Measurements from ENCODE around the gene GPR31.
A peak's percentile ranks its signal among the peaks of the same experiment; 100 is the strongest.

GPR31 gene

GRCh38 chr6:167137081-167137480, 20.7 kb downstream of the GPR31 start:
- DNase-seq = no peak

- DNase-seq = no peak
Measured at GRCh38 chr6:167136376-167136775, 21.4 kb downstream of the GPR31 start.

DNA sequence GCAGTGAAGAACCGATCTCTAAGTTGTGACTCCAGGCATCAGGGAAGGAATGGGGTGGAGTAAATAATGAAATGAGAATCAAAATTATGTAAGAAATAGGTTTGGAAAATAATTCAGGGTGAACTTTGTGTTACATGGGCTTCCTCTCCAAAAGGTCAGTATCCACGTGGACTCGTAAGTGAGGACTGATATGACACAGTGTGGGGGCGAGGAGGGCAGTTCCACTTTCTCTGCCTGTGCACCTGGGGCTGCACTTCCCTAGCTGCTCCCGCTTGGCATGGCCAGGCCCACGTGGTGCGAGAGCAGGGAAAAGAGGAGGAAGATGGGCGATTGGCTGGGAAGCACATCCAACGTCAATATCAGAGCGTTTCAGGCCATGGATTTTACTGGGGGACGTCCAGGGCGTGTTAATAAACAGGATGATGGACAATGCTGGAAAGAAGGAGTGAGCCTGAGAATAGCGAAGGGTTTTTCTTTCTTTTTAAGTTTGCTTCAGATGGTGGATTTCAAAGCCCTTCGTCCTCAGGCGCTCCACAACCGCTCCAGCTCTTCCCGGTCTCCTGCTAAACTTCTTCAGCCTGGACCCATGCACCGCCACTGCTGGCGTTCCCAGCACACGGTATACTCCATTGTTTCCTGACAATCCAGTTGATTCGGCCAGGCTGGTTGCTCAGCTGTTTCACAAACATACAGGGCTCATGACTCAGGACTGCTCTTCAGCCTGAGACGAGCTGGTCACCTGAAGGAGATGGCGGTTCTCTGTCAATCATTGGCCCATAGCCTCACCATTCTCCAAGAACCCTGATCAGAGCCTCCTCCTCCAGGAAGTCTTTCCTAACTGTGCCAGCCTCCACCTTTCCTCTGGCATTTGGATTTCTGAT, 23.1 kb downstream of the GPR31 start:
- DNase-seq = no peak

DNA sequence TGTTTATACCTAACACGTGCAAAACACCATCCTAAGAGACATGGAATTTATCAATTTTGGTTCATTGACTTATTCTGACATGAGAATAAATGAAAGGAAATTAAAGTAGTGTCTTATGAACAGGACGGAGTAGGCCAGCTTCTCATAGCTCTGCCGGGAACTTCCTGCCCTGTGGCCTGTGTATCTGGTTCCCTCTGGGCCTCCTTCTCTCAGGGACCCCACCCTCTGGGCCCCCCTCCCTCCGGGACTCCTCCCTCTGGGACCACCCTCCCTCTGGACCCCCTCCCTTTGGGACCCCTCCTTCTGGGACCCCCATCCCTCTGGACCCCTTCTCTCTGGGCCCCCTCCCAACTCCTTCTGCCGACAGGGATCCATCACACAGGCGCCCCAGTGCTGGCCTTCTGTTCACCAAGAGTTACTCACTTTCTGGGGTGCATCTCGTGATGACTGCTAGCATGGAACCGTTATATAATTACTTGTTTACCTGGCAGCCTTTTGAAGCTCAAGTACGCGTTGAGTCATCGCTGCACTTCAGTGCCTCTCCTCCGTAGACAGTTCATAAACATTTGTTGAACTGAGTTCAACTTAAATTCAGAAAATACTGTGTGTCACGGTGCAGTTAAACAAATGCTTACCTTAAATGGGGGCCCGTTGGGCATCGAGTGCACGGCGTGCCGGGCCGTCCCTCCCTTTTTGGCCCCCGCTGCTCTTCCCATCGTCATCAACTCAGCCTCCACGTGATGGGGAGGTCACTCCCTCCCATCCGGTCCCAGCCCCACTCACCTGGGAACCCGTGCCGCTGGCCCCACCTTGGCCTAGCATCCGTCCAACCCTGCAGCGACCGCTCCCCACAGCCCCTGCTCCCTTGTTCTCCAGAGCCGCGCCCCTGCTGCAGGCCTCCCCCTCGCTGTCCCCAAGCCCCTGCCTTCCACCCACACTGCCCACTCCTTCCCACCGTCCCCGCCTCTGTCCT, 26.8 kb downstream of the GPR31 start:
- no peak for DNase-seq

DNA sequence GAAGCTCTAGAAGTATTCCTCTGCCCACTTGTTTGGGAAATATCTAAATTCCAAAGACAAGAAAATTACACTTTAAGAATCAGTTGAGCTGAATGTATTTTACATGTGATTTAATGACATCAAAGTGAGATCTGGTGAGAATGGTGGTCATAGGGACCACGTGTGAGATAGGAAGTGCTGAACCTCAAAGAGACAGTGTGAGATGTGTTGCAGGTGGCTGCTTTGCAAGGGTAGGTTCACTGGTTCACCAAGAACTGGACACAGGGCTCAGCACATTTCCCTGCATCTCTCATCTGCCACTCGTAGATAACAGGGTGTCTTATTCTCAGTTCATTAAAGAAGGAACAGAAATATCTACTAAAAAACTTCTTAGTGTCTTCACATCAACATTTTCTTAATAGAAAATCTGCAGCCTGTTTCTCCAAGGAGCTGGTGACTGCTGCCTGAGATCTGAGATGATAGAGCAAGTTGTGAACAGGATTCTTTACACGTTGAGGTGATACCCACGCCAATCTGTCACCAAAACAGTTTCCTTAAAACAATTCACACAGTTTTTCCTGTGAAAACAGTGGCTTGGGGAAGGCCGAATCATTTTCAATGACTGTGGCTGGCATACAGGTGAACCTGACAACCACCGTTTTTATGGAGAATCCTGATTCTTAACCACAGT, 27.6 kb downstream of the GPR31 start:
- DNase-seq = no peak

DNA sequence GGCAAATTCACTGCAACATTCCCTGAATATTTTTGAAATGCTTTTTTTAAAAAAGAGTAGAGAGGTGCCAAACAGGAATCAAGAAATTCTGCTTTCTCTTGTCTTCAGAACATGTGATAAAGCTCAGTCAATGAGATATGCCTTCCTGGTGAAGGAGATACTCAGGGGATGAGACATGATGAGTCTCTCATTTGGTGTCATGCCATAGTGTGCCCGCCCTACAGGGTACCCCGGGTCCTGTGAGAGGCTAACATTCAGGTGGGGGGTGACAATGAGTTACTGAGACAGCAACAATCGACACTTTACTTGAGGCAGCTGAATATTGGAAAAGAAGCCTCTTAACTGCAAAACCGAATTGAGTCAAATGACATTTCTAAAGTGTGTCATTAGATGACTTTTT, 28.2 kb downstream of the GPR31 start:
- no peak for DNase-seq

- DNase-seq = no peak
Measured at GRCh38 chr6:167129159-167129558, 28.6 kb downstream of the GPR31 start.

GRCh38 chr6:167127785-167128531, 29.8 kb downstream of the GPR31 start:
- no peak for DNase-seq

- DNase-seq = no peak
Measured at GRCh38 chr6:167125855-167126349, 31.9 kb downstream of the GPR31 start.

DNA sequence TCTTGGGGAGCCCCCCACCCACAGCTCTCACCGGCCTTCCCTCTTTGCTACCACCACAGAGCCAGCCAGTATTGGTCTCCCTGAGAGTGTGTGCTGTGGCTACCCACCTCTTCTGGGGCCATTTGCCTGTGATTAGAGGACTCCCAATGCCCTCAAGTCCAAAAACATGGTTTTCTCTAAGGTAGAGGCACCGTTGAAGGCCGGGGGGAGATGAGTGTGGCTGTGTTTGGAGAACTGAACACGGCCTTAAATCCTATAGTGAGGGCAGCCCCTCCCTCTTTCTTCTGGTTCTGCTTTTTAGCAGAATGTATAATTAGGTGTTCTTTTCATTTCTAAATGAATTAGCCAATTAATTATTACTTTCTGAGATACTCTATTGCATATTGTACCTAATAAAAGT, 32.4 kb downstream of the GPR31 start:
- no peak for DNase-seq

- DNase-seq = no peak
Measured at GRCh38 chr6:167124753-167125152, 33.0 kb downstream of the GPR31 start.

DNA sequence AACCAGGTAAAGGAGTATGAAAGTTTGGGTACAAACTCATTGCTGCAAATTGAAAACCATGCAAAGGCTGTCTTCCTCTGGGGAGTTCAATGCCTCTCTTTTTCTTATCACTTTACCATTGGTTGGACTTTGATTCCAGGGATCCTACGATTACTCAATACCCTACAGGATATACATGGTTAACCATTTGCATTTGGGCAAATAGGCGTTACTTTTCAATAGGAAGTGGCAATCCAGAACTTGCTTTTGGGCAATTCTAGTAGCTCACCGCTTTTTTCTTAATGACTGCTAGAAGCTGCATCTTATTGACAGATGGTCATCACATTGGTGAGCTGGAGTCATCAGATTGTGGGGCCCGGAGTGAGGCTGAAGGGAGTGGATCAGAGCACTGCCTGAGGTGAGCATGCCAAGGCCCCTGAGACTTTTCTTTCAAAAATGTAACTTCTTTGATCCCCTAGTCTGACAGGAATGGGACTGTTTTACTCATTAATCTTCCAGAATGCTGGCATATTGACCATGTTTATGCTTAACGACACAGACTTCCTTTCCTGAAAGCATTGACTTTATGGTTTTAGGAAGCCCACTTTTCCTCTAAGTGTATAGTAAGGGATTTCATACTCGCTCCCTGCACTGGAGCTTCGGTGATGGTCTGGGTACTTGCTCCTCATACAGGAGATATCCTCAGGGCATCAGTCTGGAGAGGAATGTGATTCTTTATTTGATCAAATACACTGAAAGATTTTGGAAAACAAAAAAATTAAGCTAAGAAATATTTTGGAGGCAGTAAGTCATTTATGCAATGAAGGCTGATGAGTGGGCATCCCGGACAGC, 34.7 kb downstream of the GPR31 start, which contains the start of gene CCR6:
Gene CCR6 (plus strand): TSS at position 270 of the 831 bp plus-strand sequence. CDS start 13,039 bp downstream, outside the sequence.
- DNase-seq = peak; percentile 17

DNA sequence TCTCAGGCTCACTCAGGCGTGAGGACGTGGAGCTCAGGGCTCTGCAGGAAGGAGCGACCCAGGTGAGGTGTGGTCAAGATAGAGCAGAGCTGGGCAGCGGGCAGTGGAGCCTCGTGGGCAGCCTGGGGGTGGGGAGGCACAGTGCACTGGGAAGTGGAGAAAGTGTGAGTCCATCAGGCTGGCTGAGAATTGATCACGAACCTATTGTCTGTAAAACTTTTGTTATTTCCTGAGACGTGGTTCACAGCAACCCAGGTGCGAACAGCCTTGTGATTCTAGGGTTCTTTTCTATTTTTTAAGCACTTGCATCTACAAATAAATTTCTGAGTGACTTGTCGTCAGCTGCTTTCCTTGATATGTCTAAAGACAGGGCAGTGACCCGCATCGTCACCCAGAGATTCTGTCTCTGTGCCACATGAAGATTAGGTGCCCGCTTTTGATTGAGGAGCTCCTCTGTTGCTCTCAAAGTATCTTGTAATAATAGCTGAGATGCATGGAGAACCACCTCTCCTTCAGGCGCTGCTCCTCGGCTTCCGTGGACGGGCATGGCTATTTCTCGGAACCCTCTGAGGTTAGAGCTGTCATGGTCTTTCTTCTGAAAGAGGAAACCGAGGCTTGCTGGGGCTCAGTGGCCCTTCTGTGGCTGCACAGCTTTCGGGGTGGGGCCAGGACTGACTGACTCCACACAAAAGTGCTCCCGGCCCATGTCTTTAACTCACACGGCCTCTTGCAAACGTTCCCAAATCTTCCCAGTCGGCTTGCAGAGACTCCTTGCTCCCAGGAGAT, 35.5 kb downstream of the GPR31 start:
- no peak for DNase-seq

- no peak for DNase-seq
Measured at GRCh38 chr6:167121335-167121841, 36.4 kb downstream of the GPR31 start.

DNA sequence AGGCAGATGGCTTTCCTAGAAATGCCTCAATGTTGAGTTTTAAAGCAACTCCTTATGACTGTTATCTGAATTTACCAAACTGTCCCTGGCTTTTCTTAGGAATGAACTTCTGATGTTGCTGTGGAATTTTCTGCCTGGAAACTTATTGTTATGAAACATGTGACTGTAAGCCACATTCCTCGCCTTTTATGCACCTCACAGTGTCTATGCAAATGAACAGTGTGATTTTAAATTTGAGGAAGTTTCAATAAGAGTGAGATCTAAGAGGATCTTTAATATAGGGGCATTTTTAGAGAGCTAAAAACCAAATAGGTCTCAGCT, 37.2 kb downstream of the GPR31 start:
- DNase-seq = no peak

DNA sequence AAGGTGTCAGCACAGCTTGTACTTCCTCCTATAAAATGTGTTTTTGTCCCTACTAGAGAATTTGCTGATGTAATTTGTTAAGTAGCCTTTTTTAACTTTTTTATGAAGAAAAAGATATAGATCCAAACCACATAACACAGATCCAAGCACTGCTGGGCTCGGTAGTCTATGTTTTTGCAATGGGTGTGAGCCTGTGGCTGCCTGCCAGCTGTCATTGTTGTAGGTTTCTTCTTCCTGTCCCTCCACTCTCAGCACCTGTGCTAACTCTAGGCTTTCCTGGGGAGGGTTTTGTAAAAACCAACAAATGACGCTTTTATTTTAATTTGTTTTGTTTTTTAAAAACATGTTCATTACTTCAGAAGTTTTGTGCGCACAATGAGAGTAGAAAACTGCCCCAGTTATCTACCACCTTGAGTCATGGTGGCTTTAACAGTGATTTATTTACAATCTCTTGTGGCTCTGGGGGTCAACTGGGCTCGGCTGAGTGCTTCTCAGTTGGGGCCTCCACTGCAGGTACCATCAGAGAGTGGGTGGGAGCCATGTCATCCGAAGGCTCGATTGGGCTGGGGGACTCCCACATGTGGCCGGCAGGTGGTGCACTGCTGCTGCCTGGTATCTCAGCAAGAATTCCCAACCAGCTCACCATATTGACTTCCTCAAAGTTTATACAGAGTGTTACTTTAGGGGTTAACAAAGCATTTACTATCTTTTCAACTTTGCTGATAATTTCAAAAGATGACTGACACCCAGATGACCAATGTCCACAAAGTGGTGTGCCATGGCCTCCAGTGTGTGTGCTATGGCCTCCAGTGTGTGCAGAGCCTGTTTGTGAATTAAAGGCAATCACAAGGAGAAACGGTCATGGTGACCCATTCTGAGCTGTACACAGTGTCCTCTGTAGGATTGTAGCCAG, 37.9 kb downstream of the GPR31 start:
- DNase-seq = no peak

DNA sequence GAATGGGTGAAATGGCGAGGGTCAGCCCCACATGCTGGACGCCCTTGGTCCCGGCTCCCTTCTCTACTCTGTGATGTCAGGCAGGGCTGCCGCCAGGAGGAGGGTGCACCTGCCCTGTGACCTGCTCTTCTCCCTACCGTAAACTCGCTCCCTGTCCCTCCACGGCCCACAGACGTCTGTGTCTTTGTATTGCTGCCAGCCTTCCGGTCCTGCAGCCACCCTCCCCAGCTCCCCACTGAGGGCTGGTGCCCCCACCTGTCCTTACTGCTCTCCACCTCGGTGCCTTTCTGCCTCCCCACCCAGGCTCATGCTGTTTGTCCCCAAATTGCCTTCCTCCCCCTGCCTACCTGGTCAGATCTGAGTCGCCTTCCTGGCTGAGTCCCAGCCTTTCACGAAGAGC, 38.9 kb downstream of the GPR31 start:
- no peak for DNase-seq

- no peak for DNase-seq
Measured at GRCh38 chr6:167118006-167118405, 39.8 kb downstream of the GPR31 start.

DNA sequence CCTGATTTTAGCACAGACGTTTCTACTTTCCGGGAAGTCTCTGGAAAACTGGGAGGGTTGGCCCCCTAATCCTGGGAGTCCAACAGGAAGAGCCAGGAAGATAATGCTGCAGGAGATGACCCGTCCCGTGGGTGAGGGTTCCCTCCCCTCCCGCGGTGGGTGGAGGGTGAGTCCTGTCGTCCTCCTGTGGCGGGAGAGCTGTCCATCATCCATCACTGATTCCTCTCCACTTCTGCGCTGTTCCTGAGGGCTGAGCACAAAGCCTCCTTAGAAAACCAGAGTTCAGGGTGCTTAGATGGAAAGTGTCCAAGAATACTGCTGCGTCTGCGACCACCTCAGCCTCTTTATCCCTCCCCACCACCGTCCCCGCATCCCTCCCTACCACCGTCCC, 40.9 kb downstream of the GPR31 start:
- DNase-seq = no peak
